PC-3 (cell line): ENCODE data around the gene SLC12A9. TPM values are rescaled to one million over a fixed set of nuclear protein-coding genes. Genes with fewer than 3 reads are reported as not detected.

ENCODE experiments used
- ATAC-seq: fragments of 200-7000 bp; cut with Tn5 transposase; 2 replicates; pipeline ENCODE4 v1.9.1; 2020; ENCODE audit warnings: mild to moderate bottlenecking, moderate library complexity
- BruUV-seq: library from RNA; stranded (reverse); fragments of 400-500 nt; replicated peaks from 2 replicates; lab custom pipeline; 2021; lab: Mats Ljungman, UMichigan
- CTCF ChIA-PET: fragments of 300-600 bp; sonication (Branson Sonifier 250); formaldehyde crosslinking; loops from one replicate; lab custom pipeline; 2022; ENCODE audit warnings: antibody characterized with exemption; lab: Charles Lee
- POLR2A ChIA-PET: fragments of 300-600 bp; sonication (Branson Sonifier 250); formaldehyde crosslinking; loops from one replicate; lab custom pipeline; 2022; ENCODE audit warnings: antibody characterized with exemption; ENCODE audit not compliant: unreplicated experiment; lab: Charles Lee
- DNase-seq: peaks from one replicate; pipeline ENCODE4 v3.0.0-alpha.2; 2015
- H2AFZ ChIP-seq: fragments of 300-600 bp; sonication (generic); 2 replicates; pipeline ENCODE4 v1.6.0; 2016; ENCODE audit warnings: antibody characterized with exemption, low read length
- H3F3A ChIP-seq: fragments of 300-600 bp; sonication (generic); one replicate; pipeline ENCODE4 v1.6.0; 2017; ENCODE audit warnings: antibody characterized with exemption, low read length, control low read depth, mild to moderate bottlenecking; ENCODE audit not compliant: unreplicated experiment
- H3K27ac ChIP-seq: fragments of 300-600 bp; sonication (generic); 2 replicates; pipeline ENCODE4 v1.5.1; 2016; ENCODE audit warnings: mild to moderate bottlenecking, low read length
- H3K27me3 ChIP-seq: fragments of 300-600 bp; sonication (generic); 2 replicates; pipeline ENCODE4 v1.6.1; 2016; ENCODE audit warnings: low read length, mixed read lengths
- H3K36me3 ChIP-seq: fragments of 300-600 bp; sonication (generic); 2 replicates; pipeline ENCODE4 v1.6.1; 2016; ENCODE audit warnings: low read depth, mixed run types, low read length, mixed read lengths
- H3K4me1 ChIP-seq: fragments of 300-600 bp; sonication (generic); 2 replicates; pipeline ENCODE4 v1.5.1; 2016; ENCODE audit warnings: low read length; ENCODE audit not compliant: insufficient read depth
- H3K4me2 ChIP-seq: fragments of 300-600 bp; sonication (generic); 2 replicates; pipeline ENCODE4 v1.6.0; 2016; ENCODE audit warnings: low read length
- H3K4me3 ChIP-seq: fragments of 300-600 bp; sonication (generic); 2 replicates; pipeline ENCODE4 v1.5.1; 2016; ENCODE audit warnings: mild to moderate bottlenecking, low read length, mixed read lengths
- H3K79me2 ChIP-seq: fragments of 300-600 bp; sonication (generic); 2 replicates; pipeline ENCODE4 v1.6.1; 2017; ENCODE audit warnings: low read length, mixed read lengths
- H3K9ac ChIP-seq: fragments of 300-600 bp; sonication (generic); 2 replicates; pipeline ENCODE4 v1.6.0; 2016; ENCODE audit warnings: mild to moderate bottlenecking, low read length
- H3K9me2 ChIP-seq: fragments of 300-600 bp; sonication (generic); replicated peaks from 2 replicates; pipeline ENCODE4 v1.6.1; 2016; ENCODE audit warnings: mixed run types, low read length, mixed read lengths
- H3K9me3 ChIP-seq: fragments of 300-600 bp; sonication (generic); 2 replicates; pipeline ENCODE4 v1.6.1; 2016; ENCODE audit warnings: low read length, mixed read lengths
- H4K20me1 ChIP-seq: fragments of 300-600 bp; sonication (generic); 2 replicates; pipeline ENCODE4 v1.6.1; 2016; ENCODE audit warnings: low read length, mixed read lengths
- CTCF ChIP-seq: fragments of 300-600 bp; sonication (generic); conservative IDR thresholded peaks from 2 replicates; pipeline ENCODE4 v1.5.1; 2017; ENCODE audit warnings: antibody characterized with exemption, low read depth, mild to moderate bottlenecking, low read length
- EZH2 ChIP-seq: fragments of 300-600 bp; sonication (generic); IDR thresholded peaks from one replicate; pipeline ENCODE4 v1.6.1; 2017; ENCODE audit warnings: antibody characterized with exemption, mild to moderate bottlenecking, low read length; ENCODE audit not compliant: unreplicated experiment
- EZH2phosphoT487 ChIP-seq: fragments of 300-600 bp; sonication (generic); IDR thresholded peaks from 2 replicates; pipeline ENCODE4 v1.6.1; 2018; ENCODE audit warnings: mild to moderate bottlenecking, antibody characterized with exemption, low read length, borderline replicate concordance
- intact Hi-C: fragments of 100-400 bp; cut with micrococcal nuclease; formaldehyde crosslinking; loops from 2 replicates; pipeline ENCODE4 v1.9.0; 2023
- total RNA-seq: library from RNA; depleted of rRNA; stranded (reverse); fragments of >200 nt; gene quantifications from 2 replicates; pipeline ENCODE4 v1.2.3, GENCODE V29; 2014

The SLC12A9 gene
- total RNA-seq, 1 experiment from 2014 or later: 31.2 TPM

GRCh38 chr7:100892364-100893317, 40.1 kb downstream of the SLC12A9 start:
- Histone ChIP-seq H3K9me2 (no peaks in the 10 kb centered on the region), H3K4me2 (no peak overlapping the region), H3K79me2 (peaks cover 18% of the 10 kb centered on the region), H3K36me3 (peaks cover 10% of the 10 kb centered on the region; the same call in 1 of the 2 replicates), H3F3A (no peaks in the 10 kb centered on the region), H4K20me1 (no peaks in the 10 kb centered on the region), H3K4me3 (no peak overlapping the region), H3K27ac (no peak overlapping the region), H3K4me1 (peaks cover 41% of the 10 kb centered on the region), H3K9ac (no peak overlapping the region), H2AFZ (no peak overlapping the region), H3K27me3 (peaks cover 17% of the 10 kb centered on the region), H3K9me3 (no peaks in the 10 kb centered on the region)
- ATAC-seq (no peak), DNase-seq (no peak)
- intact Hi-C loops: loop anchor here (10.0 kb wide), 1 partner anchor 242 kb away; no protein-coding TSS in a partner anchor
- BruUV-seq: no TSS peak
- TF ChIP-seq CTCF (no peak), EZH2 (no peak), EZH2phosphoT487 (no peak)
- ChIA-PET CTCF (no interaction called here), POLR2A (no interaction called here)

- POLR2A ChIA-PET: no interaction called here
- H3K4me2 ChIP-seq: no peak overlapping the region
- peaks cover 3% of the 10 kb centered on the region; the same call in 1 of the 2 replicates for H3K36me3 ChIP-seq
- no peak overlapping the region for H3K4me3 ChIP-seq
- DNase-seq (no peak), ATAC-seq (no peak)
- H3F3A ChIP-seq: no peaks in the 10 kb centered on the region
- no peak for TF ChIP-seq CTCF
- no peak for TF ChIP-seq EZH2
- TF ChIP-seq EZH2phosphoT487: no peak
- intact Hi-C loops: loop anchor here (10.0 kb wide), 1 partner anchor 241 kb away; no protein-coding TSS in a partner anchor
- no peak overlapping the region for H3K9ac ChIP-seq
- peaks cover 17% of the 10 kb centered on the region for H3K27me3 ChIP-seq
- H2AFZ ChIP-seq: no peak overlapping the region
- BruUV-seq: no TSS peak
- no peak overlapping the region for H3K27ac ChIP-seq
- H3K4me1 ChIP-seq: peaks cover 35% of the 10 kb centered on the region
- H3K9me3 ChIP-seq: no peaks in the 10 kb centered on the region
- peaks cover 10% of the 10 kb centered on the region for H3K79me2 ChIP-seq
- H4K20me1 ChIP-seq: no peaks in the 10 kb centered on the region
- CTCF ChIA-PET: no interaction called here
- no peaks in the 10 kb centered on the region for H3K9me2 ChIP-seq
Measured at GRCh38 chr7:100893318-100893895, 40.9 kb downstream of the SLC12A9 start.
